ENCODE measurements around the gene RRAGA.
"Not testable (repeated sequence)": the region's sequence is repeated elsewhere in the genome, so short reads cannot be mapped to it uniquely, and the experiment has no call there.

The RRAGA gene

GRCh38 chr9:19087106-19088000, 38.1 kb downstream of the RRAGA start:
- DNase-seq = no peak

- not testable (repeated sequence) for DNase-seq
Measured at GRCh38 chr9:19097431-19097830, 48.2 kb downstream of the RRAGA start.
